Retinal pigment epithelial cell (primary cell): Measurements from ENCODE around the gene SLMAP.

Experiments
- DNase-seq: peaks from one replicate; pipeline ENCODE4 v3.0.0-alpha.2; 2010; ENCODE audit warnings: low read depth
- H3K4me3 ChIP-seq: 2 replicates; pipeline ENCODE4 v1.5.1; 2011; ENCODE audit warnings: mild to moderate bottlenecking, low read length, control low read depth, moderate library complexity
- TF ChIP-seq, protein P1 (sequence below): conservative IDR thresholded peaks from 2 replicates; pipeline ENCODE4 v1.5.1; 2011; ENCODE audit warnings: low read depth, low read length, control low read depth, inconsistent platforms

SLMAP gene

DNA sequence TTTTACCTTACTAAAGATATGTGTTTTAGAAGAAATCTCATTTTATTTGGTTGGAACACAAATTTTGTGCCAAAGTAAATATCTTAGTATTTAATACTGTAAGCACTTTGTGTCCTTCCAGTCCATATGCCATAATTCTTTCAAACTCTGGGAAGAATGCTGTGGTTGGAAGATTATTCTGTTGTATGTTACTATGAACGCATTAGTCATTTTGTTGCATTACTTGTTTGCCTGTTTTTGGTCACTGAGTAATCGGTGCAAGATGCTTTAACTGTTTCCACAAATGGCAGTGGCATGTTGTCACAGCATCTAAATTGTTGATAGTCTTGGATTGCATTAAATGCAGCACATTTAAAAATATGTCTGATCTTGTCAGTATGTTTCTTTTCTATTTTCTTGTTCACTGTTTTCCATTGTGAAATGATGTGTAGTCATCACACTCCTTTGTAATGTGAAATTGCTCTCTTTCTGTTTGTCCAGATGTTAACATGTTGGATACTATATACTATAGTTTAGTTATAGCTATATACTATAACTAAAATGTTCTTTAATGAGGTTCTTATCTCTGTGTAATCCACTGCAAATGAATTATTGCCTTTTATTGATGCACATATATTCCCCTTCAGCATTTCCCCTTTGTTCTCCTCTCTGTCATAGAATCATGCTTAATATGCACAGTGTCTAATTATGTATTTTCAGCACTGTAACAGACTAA, 162.2 kb downstream of the SLMAP start:
- TF ChIP-seq, protein P1, sequence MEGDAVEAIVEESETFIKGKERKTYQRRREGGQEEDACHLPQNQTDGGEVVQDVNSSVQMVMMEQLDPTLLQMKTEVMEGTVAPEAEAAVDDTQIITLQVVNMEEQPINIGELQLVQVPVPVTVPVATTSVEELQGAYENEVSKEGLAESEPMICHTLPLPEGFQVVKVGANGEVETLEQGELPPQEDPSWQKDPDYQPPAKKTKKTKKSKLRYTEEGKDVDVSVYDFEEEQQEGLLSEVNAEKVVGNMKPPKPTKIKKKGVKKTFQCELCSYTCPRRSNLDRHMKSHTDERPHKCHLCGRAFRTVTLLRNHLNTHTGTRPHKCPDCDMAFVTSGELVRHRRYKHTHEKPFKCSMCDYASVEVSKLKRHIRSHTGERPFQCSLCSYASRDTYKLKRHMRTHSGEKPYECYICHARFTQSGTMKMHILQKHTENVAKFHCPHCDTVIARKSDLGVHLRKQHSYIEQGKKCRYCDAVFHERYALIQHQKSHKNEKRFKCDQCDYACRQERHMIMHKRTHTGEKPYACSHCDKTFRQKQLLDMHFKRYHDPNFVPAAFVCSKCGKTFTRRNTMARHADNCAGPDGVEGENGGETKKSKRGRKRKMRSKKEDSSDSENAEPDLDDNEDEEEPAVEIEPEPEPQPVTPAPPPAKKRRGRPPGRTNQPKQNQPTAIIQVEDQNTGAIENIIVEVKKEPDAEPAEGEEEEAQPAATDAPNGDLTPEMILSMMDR: no peak
- no peak for DNase-seq
- no peak overlapping the region for H3K4me3 ChIP-seq

DNA sequence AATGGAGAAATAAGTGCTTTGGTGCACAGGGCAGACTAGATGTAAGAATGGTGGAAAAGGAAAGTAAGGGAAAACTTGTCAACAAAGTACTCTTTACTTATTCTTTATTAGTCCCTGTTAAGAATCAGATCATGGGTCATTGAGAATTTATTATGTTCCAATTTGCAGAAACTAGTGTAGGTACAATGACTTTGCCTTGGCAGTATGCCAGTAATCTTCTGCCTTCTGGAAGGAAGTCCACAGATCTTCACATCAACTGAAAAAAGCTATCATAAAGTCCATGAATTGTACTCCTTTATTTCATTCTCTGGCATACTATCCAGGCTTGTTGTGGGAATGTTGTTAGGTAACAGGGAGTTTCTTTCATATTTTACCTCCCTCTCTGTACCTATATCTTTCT, 163.9 kb downstream of the SLMAP start:
- H3K4me3 ChIP-seq: no peak overlapping the region
- DNase-seq: no peak
- TF ChIP-seq, protein P1: no peak

DNA sequence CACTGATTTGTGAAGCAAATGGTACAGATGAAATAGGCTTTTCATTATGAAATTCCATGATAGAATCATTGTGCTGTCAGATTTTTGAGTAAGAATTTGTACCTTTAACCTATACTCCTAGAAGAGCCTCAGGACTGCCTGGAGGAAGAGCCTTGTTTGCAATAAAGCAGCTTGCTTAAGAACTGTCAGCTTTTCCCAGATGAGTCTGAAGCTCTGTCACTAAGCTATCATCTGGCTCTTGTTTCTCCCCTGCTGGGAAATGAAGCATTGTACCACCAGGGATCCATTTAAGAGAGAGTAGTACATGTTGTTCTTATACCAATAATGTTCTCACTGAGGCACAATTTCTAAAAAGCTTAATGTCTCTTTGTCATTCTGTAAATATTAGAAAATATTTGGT, 167.0 kb downstream of the SLMAP start:
- no peak overlapping the region for H3K4me3 ChIP-seq
- TF ChIP-seq, protein P1: no peak
- no peak for DNase-seq

DNA sequence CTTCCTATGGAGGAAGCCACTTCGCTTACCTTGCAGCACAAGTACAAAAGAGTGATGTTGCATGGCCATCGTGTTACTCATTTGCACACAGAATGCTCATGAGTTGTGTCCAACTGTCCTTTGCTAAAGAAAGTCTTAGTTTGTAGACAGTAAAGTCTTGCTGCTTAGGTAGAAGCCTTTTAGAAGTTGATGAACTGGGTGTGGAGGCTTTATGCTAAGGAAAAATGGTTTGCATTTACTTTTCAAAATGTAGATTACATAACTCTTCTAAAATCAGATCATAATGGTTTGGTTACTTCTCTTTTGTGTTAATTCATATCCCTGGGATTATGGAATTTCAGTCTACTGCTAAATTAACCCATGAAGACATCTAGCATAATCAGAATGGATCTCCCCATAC, 167.6 kb downstream of the SLMAP start:
- H3K4me3 ChIP-seq: no peak overlapping the region
- no peak for DNase-seq
- TF ChIP-seq, protein P1: no peak

DNA sequence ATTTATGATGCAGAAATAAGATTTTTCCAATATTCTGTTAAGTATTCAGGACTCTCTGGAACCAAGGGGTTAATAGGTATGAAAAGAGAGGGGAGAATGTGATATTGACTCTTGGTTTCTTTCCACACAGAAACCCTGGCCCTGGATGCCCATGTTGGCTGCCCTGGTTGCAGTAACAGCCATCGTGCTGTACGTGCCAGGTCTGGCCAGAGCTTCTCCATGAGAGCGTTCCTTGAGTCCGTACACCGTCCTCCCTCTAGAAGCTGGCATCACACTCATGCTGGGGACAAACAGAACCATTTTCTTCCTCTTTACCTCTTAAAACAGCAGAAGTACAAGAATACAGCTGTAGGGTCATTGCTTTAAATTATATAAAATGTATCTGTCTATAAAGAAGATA, 171.1 kb downstream of the SLMAP start:
- no peak for DNase-seq
- TF ChIP-seq, protein P1: no peak
- H3K4me3 ChIP-seq: no peak overlapping the region

DNA sequence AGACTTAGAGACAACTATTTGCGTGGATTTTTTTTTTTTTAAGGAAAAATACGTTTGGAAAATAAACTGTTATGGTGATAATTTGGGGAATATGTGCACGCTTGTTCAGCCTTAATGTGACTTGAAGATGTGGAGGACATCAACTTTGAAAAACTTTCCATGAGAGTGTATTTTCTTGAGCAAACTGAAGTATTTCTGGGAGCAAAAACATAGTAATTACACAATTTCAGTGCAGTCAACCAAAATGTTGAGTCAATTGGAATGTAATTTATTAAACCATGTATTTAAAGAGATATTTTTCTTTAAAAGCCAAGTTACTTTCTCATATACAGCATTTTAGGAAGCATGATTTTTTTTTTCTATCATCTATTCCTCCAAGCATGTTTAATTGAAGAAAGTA, 171.8 kb downstream of the SLMAP start:
- TF ChIP-seq, protein P1: no peak
- no peak for DNase-seq
- no peak overlapping the region for H3K4me3 ChIP-seq

DNA sequence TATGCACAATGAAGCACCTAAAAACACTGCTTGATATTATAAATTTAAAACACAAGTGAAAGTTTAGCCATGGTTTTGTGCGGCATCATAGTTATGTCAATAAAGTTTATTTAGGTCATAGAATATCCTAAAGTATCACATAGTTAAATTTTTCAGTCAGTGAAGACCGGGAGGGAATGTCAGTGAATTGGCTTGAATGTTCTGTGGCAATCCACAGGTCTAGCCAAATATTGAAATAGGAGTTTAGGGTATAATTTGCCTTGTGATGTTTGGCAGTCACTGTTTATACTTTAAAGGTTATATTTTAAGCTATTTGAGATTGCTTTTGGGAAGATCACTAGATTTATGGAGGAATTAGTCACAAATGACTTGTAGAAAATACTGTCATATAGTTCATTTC, 172.4 kb downstream of the SLMAP start:
- TF ChIP-seq, protein P1: no peak
- no peak for DNase-seq
- no peak overlapping the region for H3K4me3 ChIP-seq
